ENCODE measurements around the gene IGF2R.

DNA sequence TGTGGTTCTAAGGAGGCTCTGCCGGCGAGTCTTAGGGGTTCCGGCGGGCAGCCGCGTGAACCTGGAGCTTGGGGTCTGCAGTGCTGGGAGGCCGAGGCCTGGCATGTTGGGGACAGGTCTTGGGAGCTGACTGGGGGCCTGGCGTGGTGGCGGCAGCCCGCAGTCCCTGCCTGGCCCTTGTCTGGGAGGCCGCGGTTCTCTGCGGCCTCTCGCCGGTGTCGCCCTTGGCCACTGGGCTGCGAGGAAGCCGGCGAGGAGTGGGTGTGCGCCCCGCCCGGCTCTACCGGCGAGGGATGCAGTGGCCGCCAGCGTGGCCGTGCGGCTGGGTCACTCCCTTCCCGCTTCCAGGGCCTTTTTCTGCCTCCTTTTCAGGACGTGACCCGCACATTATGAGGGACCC, 36.3 kb downstream of the IGF2R start:
- TF ChIP-seq, protein P1, sequence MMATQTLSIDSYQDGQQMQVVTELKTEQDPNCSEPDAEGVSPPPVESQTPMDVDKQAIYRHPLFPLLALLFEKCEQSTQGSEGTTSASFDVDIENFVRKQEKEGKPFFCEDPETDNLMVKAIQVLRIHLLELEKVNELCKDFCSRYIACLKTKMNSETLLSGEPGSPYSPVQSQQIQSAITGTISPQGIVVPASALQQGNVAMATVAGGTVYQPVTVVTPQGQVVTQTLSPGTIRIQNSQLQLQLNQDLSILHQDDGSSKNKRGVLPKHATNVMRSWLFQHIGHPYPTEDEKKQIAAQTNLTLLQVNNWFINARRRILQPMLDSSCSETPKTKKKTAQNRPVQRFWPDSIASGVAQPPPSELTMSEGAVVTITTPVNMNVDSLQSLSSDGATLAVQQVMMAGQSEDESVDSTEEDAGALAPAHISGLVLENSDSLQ (IDR thresholded peaks at IDR 0.05), result no peak
- TF ChIP-seq BHLHE40 (IDR thresholded peaks at IDR 0.05; ENCODE audit: borderline replicate concordance) (no peak), FOXK2 (IDR thresholded peaks at IDR 0.05) (no peak), SP1 (IDR thresholded peaks at IDR 0.05) (no peak)

Measured in HEK293T (cell line).